Dermis microvascular lymphatic vessel endothelial cell (primary cell): ENCODE results near the gene NOBOX. TPM values are rescaled to one million over a fixed set of nuclear protein-coding genes. Genes with fewer than 3 reads are reported as not detected.
"Not testable (repeated sequence)": the region's sequence is repeated elsewhere in the genome, so short reads cannot be mapped to it uniquely, and the experiment has no call there.

Experiments used
- DNase-seq, 2 donors: peaks; one replicate each; pipeline versions ENCODE4 v3.0.0 to v3.0.0-alpha.2; 2010; ENCODE audit warnings: low read depth in 2 of 2
- total RNA-seq: library from RNA; depleted of rRNA; stranded (reverse); fragments of >200 nt; gene quantifications from 2 replicates; pipeline ENCODE4 v1.2.1, GENCODE V29; 2014

The NOBOX gene
- total RNA-seq = not detected in 2 replicates

GRCh38 chr7:144403649-144404061 is at the start of gene NOBOX:
NOBOX (minus strand) TSS chr7:144403693.
- DNase-seq = no peak

DNA sequence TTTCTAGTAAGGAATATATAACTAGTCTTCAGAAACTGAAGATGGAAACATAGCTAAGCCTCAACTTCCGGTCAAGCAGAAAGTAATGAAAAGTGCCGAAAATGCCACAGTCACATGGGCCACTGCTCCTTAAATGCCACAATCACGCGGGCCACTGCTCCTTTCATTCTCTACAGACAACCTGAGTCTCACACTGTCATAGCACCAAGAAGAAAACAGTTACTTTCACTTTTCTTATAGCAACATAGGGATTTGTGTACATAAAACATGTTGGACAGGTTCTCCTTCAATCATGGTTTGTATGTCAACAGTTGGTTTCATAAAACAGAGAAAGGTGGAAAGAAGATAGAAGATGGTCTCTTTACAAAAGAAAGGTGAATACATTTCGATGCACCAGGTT is 48.6 kb upstream of the NOBOX start:
- no peak for DNase-seq

GRCh38 chr7:144445590-144445989 is 42.1 kb upstream of the NOBOX start:
- DNase-seq = no peak

- DNase-seq = no peak
These were observed 36.3 kb upstream of the NOBOX start for GRCh38 chr7:144439717-144440205.

GRCh38 chr7:144438759-144439158 is 35.3 kb upstream of the NOBOX start:
- DNase-seq = no peak

DNA sequence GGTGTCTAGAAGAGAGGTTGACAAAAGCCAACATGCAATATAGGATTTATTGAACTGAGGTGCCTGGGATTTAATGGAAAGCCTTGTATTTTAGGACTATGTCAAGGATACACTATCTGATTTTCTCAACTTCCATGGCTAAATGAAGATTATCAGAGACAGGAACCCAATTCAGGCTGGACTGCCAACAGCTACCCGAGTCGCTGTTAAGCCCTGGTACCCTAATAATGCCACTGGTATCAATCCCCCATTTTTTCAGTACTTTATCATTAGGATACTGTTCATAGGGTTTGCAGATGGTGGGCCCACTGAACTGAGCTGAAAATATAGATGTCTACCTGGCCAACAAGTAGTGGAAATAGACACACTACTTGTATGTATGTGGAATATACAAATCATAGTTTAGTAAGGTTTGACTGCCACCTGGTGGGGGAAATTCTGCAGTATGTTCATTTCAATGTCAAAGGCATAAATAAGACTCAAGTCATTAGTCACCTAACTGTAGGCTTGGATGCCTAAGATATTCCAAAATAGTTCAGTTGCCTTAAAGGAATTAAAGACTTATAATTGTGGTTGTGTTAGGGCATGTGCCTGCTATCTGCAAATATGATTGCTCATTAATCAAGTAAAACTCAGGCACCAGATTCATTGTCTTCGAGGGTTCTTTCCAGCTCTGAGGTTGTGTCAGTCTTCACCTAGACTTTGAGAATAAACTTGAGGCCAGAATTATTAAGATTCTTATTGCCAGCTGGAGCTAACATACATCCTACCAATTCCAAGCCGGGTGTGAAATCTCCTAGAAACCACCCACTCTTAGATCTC is 34.1 kb upstream of the NOBOX start:
- peak; percentile 45 to 67 for DNase-seq

DNA sequence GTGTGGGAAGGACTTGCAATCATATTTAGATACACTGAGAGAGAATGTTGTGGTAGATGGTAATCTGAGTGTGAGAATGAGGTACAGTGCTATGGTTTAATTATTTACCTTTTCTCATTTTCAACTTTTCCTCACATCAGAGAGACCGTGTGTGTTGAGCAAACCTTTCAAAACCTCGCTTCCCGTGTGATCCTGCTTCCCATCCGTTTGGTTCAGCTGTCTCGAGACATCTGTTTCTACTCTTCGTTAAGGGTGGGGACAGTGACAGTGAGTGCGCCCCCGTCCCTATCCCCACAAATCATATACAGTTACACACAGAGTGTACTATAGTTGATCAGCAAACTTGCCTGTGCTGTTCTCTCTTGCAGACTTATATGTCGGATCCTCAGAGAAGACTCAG is 33.0 kb upstream of the NOBOX start:
- no peak for DNase-seq

GRCh38 chr7:144428431-144428830 is 24.9 kb upstream of the NOBOX start:
- DNase-seq = no peak

DNA sequence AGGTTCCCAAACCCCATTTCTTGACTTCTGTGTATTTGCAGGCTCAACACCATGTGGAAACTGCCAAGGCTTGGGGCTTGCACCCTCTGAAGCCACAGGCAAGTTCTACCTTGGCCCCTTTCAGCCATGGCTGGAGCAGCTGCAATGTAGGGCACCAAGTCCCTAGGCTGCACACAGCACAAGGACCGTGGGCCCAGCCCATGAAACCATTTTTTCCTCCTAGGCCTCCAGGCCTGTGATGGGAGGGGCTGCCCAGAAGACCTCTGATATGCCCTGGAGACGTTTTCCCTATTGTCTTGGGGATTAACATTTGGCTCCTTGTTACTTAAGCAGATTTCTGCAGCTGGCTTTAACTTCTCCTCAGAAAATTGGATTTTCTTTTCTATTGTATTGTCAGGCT is 24.0 kb upstream of the NOBOX start:
- not testable (repeated sequence) for DNase-seq

GRCh38 chr7:144418931-144419330 is 15.4 kb upstream of the NOBOX start:
- not testable (repeated sequence) for DNase-seq

GRCh38 chr7:144416341-144416740 is 12.8 kb upstream of the NOBOX start:
- DNase-seq = no peak

GRCh38 chr7:144415858-144416257 is 12.4 kb upstream of the NOBOX start:
- DNase-seq = no peak

DNA sequence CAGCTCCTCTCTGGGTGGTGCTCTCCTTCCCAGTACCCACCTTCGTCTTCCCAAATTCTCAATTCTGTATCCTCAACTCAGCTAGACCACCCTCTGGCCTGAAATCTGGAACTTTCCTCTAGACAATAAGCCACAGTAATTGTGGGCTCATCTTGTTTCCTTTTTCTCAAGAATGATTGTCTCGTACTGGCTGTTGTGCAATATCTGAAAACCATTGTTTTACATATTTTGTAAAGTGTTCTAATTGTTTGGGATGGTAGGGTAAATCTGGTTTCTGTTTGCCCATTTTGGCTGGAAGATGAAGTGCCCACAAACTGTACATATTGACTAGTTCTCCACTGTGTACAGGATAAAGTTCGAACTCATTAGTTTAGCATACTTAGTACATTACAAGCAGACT is 11.3 kb upstream of the NOBOX start:
- DNase-seq = no peak

GRCh38 chr7:144410441-144410840 is 6.9 kb upstream of the NOBOX start:
- DNase-seq = no peak

DNA sequence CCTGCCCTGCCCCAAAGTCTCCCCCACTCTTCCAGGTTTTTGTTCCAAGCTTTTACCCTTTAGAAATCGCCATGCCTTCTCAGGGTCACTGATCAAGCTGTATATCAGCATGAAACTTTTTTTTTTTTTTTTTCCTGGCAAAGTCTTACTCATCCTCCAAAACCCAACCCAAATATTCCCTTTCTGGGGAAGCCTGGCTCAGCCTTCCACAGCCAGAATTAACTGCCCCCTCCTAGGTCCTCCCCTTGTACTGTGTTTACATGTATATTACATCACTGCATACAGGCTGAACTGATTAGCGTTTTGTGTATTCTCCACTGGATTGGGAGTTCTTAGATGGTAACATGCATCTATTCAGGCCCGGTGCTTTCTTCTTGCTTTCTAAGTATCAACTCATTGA is 4.6 kb upstream of the NOBOX start:
- DNase-seq = no peak

DNA sequence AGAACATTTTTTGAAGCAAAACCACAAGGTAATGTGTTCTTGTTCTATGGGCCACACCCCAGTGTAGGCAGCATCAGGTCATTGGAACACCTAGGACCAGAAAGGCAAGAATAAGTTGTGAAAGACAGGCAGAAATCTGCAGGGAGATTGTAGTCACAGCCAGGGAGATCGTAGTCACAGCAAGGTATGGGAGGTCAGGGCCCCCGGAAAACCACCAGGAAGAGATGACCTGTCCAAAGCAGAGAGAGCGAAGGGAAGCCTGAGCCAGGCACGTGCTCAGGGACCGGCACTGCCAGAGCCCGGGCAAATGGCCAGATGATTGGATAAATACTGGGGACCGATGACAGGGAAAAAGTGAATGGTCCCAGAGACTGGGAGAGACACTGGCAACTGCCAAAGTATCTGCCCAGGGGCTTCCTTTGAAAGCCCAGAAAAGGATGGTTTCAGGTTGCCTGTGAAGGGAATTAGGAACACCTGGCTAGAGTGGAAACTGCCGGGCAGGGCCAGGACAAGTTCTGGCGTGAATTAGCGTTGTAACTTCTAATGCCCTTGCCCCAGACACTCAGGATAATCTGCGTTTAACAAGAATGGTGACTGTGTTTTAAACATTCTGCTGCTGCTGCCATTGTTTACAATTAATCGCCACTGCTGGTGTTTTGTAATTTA is 3.9 kb upstream of the NOBOX start:
- DNase-seq = peak in 1 of 2 donors; percentile 2

DNA sequence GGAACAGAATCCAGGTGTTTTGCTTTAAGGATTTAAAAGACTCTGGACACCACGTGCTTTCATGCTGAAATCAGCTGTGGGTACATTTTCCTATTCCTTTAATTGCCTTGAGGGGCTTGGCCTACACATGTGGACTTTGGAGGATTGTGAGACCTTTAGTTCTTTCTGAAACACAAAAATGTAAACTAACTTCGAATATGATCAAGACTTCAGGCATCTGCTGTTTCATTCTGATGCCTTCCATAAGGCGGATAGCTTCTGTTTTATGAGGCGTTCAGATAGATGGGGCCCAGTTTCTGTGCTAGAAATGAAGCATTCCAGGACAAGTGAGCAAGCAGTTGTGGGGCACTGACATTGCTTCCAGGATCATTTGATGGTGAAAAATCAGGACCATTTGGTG is 1.5 kb upstream of the NOBOX start:
- no peak for DNase-seq

DNA sequence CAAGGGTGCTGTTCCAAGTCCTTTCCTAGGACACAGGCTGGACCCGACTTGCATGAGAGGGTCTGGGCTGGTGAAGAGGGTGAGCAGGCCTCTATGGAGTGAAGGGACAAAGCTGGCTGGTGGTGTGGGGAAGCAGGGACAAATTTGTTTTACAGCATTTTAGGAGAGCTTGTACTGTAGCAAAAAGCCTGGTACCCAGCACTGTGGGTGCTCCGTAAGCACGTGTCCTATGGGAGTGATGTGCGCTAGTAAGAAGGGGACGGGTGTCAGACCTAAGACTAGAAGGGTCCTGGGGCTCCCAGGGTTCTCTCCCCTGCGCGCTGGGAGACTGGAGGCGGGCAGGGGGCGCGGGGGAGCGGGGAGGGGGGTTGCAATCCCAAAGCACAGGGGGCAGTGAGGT is 391 bp downstream of the NOBOX start:
- DNase-seq = no peak

DNA sequence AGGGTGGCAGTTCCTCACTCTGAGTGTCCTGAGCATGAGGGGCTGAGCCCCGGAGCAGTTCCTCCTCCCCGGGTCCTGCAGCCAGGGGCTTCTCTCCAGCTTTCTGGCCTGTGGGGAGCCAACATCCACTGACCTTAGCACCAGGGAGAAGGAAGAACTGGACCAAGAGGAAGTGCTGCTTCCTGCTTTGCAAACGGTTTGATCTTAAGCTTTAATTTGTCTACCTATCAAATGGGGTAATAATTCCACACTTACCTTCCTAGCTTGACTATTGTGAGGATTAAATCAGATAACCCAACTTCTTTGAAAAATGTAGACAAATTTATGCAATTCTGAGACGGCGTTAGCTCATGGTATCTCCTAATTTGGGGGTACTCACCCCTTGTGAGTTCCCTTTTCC is 2.0 kb downstream of the NOBOX start:
- DNase-seq = no peak

GRCh38 chr7:144399946-144400345 is 3.5 kb downstream of the NOBOX start:
- DNase-seq = no peak

- DNase-seq = no peak
These were observed 4.6 kb downstream of the NOBOX start for GRCh38 chr7:144398911-144399310.

GRCh38 chr7:144398291-144398690 is 5.2 kb downstream of the NOBOX start:
- no peak for DNase-seq

DNA sequence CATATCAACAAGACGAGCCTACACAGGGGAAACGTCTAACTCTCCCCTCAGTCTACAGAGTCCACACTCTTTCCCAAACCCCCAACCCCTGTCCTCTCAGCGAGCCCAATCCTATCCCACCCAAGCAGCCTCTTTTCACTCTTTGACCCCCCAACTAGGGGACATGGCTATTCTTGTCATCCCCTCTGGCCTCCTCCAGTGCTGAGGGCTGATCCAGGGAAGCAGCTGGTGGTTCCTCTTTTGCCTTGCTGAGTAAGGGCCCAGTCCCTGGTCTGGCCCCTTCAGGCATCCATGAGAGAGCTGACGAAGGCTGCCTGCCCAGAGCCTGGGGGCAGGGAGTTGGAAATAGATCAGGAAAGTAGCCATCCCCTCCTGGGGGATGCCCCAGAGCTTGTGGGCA is 6.4 kb downstream of the NOBOX start:
- DNase-seq = no peak
